B cell (primary cell): ENCODE results near the gene JMY. TPM values are rescaled to one million over a fixed set of nuclear protein-coding genes. Genes with fewer than 3 reads are reported as not detected.

Experiments used
- ATAC-seq: fragments of 200-7000 bp; cut with Tn5 transposase; one replicate; pipeline ENCODE4 v1.10.0; 2021; ENCODE audit warnings: low read depth, mild to moderate bottlenecking, moderate number of reproducible peaks, moderate library complexity
- CTCF ChIA-PET: fragments of 350-600 bp; sonication (Branson Sonifier 250); formaldehyde crosslinking; loops from one replicate; lab custom pipeline; 2021; ENCODE audit warnings: antibody characterized with exemption, inconsistent platforms; lab: Charles Lee
- POLR2A ChIA-PET: fragments of 350-600 bp; sonication (Branson Sonifier 250); formaldehyde crosslinking; loops from one replicate; lab custom pipeline; 2021; ENCODE audit warnings: antibody characterized with exemption; lab: Charles Lee
- DNase-seq: peaks from one replicate; pipeline ENCODE4 v3.0.0; 2013
- H2AFZ ChIP-seq: 2 replicates; pipeline ENCODE4 v1.6.1; 2012; ENCODE audit warnings: mild to moderate bottlenecking, low read depth, low read length; ENCODE audit not compliant: insufficient read depth, poor library complexity, severe bottlenecking
- H3K27ac ChIP-seq, 2 donors: 1 replicate in 1 of 2; 2 replicates in 1 of 2; pipeline ENCODE4 v1.5.1; 2012 to 2013; ENCODE audit warnings: low read length in 2 of 2, mild to moderate bottlenecking in 2 of 2, moderate library complexity in 1 of 2
- H3K27me3 ChIP-seq, 4 experiments: fragments of 200-600 bp in 1 of 4; sonication (generic) in 1 of 4; replicated peaks in 1 of 4; 1 replicate in 2 of 4; 2 replicates in 2 of 4; pipeline versions ENCODE4 v1.6.1 to v1.7.0; 2013 to 2016; ENCODE audit warnings: low read length in 3 of 4, mild to moderate bottlenecking in 2 of 4, mixed read lengths in 1 of 4, moderate library complexity in 1 of 4; ENCODE audit not compliant: insufficient read depth in 4 of 4, control insufficient read depth in 3 of 4; ENCODE audit errors: control extremely low read depth in 1 of 4
- H3K36me3 ChIP-seq, 2 experiments: replicated peaks in 1 of 2; 1 replicate in 1 of 2; 2 replicates in 1 of 2; pipeline versions ENCODE4 v1.6.1 to v1.7.1; 2013; ENCODE audit warnings: low read length in 1 of 2; ENCODE audit not compliant: insufficient read depth in 2 of 2, control insufficient read depth in 1 of 2; ENCODE audit errors: control extremely low read depth in 1 of 2, extremely low read depth in 1 of 2
- H3K4me1 ChIP-seq, 2 donors: fragments of 200-600 bp in 1 of 2; sonication (generic) in 1 of 2; 1 replicate in 1 of 2; 2 replicates in 1 of 2; pipeline versions ENCODE4 v1.5.1 to v1.6.1; 2013 to 2017; ENCODE audit warnings: low read length in 2 of 2; ENCODE audit not compliant: control insufficient read depth in 2 of 2, insufficient read depth in 2 of 2
- H3K4me2 ChIP-seq: replicated peaks from 2 replicates; pipeline ENCODE3; 2012; ENCODE audit warnings: mild to moderate bottlenecking, low read depth, low read length; ENCODE audit not compliant: poor library complexity, severe bottlenecking
- H3K4me3 ChIP-seq, 5 experiments: fragments of 200-600 bp in 1 of 5; sonication (generic) in 1 of 5; 1 replicate in 3 of 5; 2 replicates in 2 of 5; pipeline versions ENCODE4 v1.5.1 to v1.7.0; 2011 to 2016; ENCODE audit warnings: low read length in 4 of 5, mild to moderate bottlenecking in 4 of 5, low read depth in 2 of 5, control low read depth in 1 of 5, moderate library complexity in 1 of 5; ENCODE audit not compliant: insufficient read depth in 1 of 5; ENCODE audit errors: control extremely low read depth in 1 of 5, extremely low read depth in 1 of 5
- H3K79me2 ChIP-seq: fragments of 200-600 bp; sonication (generic); one replicate; pipeline ENCODE4 v1.6.0; 2016; ENCODE audit warnings: low read length; ENCODE audit not compliant: control insufficient read depth, insufficient read depth
- H3K9ac ChIP-seq: fragments of 200-600 bp; sonication (generic); 2 replicates; pipeline ENCODE4 v1.6.1; 2017; ENCODE audit warnings: mild to moderate bottlenecking, low read length, moderate library complexity
- H3K9me3 ChIP-seq, 3 donors: one replicate each; pipeline versions ENCODE4 v1.6.1 to v1.7.1; 2013; ENCODE audit warnings: low read length in 2 of 3; ENCODE audit not compliant: control insufficient read depth in 2 of 3, insufficient read depth in 1 of 3; ENCODE audit errors: control extremely low read depth in 1 of 3
- H4K20me1 ChIP-seq: 2 replicates; pipeline ENCODE4 v1.6.0; 2012; ENCODE audit warnings: mild to moderate bottlenecking, low read length; ENCODE audit not compliant: insufficient read depth, control insufficient read depth, poor library complexity, severe bottlenecking
- H3K27ac Mint-ChIP-seq: one replicate; pipeline ENCODE4 v1.8.0; 2021; ENCODE audit warnings: mixed read lengths
- H3K27me3 Mint-ChIP-seq: one replicate; pipeline ENCODE4 v1.8.0; 2021; ENCODE audit warnings: mixed read lengths
- H3K4me1 Mint-ChIP-seq: one replicate; pipeline ENCODE4 v1.8.0; 2021; ENCODE audit warnings: mixed read lengths
- H3K4me3 Mint-ChIP-seq: one replicate; pipeline ENCODE4 v1.8.0; 2021; ENCODE audit warnings: mixed read lengths
- H3K9me3 Mint-ChIP-seq: one replicate; pipeline ENCODE4 v1.8.0; 2022; ENCODE audit warnings: mixed read lengths; ENCODE audit not compliant: insufficient read depth
- CTCF ChIP-seq: fragments of 200-600 bp; IDR thresholded peaks from one replicate; pipeline ENCODE4 v1.8.0; 2022; ENCODE audit warnings: antibody characterized with exemption, mild to moderate bottlenecking
- EZH2 ChIP-seq: IDR thresholded peaks from 2 replicates; pipeline ENCODE4 v1.6.1; 2012; ENCODE audit warnings: borderline replicate concordance, low read depth, mild to moderate bottlenecking, moderate library complexity, low read length; ENCODE audit not compliant: insufficient read depth, poor library complexity, severe bottlenecking
- WGBS: methylation state at CpG from one replicate; pipeline ENCODE4 v1.1.5; 2013; ENCODE audit warnings: missing lambda C conversion rate; ENCODE audit not compliant: insufficient coverage; 5-methylcytosine and 5-hydroxymethylcytosine counted together
- intact Hi-C: fragments of 100-400 bp; cut with micrococcal nuclease; formaldehyde crosslinking; loops from one replicate; pipeline ENCODE4 v1.10.0; 2022
- polyA plus RNA-seq: library from polyadenylated mRNA; depleted of rRNA; stranded (reverse); fragments of >200 nt; gene quantifications from 2 replicates; pipeline ENCODE4 v1.2.3, GENCODE V29; 2012
- total RNA-seq, 2 donors: library from RNA; stranded (reverse); fragments of 120-200 nt in 1 of 2; gene quantifications; 1 replicate in 1 of 2; 2 replicates in 1 of 2; pipeline versions ENCODE4 v1.2.3 to v1.2.4, GENCODE V29; 2013 to 2022

JMY gene
- total and polyA plus RNA-seq, 2 donors (not counting 1 experiment from before 2014, with no cell fraction given), result 2.7 to 20.5 TPM

DNA sequence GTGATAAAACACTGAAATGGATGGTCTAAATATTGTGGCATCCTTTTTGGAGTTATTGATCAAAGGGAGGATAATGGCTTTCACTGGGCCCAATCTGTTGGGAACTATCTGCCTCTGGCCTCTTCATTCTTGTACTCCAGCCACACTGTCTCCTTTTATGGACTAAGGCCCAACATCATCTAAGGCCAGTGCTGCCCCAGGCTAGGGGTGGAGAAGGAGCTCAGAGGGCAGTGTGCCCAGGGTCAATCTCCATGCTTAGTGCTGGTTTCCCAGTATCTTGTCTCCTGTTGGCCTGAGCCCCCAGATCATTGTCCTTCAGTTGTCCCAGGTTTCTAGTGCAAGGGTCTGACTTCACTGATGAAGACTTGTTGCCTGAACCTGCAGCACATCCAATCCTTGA lies 26.4 kb upstream of the JMY start:
- H3K79me2 ChIP-seq, result no peaks in the 10 kb centered on the region
- ChIA-PET POLR2A (no interaction called here), CTCF (no interaction called here)
- no peak overlapping the region for H2AFZ ChIP-seq
- H3K4me2 ChIP-seq, result no peak overlapping the region
- no peak overlapping the region for H3K27ac ChIP-seq
- DNase-seq (no peak), ATAC-seq (no peak)
- Mint-ChIP-seq H3K27me3 (no peaks in the 10 kb centered on the region), H3K4me1 (no peaks in the 10 kb centered on the region), H3K27ac (no peak overlapping the region), H3K9me3 (no peaks in the 10 kb centered on the region), H3K4me3 (no peak overlapping the region)
- H3K36me3 ChIP-seq, result no peaks in the 10 kb centered on the region
- TF ChIP-seq EZH2 (no peak), CTCF (no peak)
- no peak overlapping the region for H3K9ac ChIP-seq
- H4K20me1 ChIP-seq, result no peaks in the 10 kb centered on the region
- H3K9me3 ChIP-seq, result no peaks in the 10 kb centered on the region
- intact Hi-C loops, result no loop called here
- no peaks in the 10 kb centered on the region for H3K27me3 ChIP-seq
- no peak overlapping the region for H3K4me3 ChIP-seq
- no peaks in the 10 kb centered on the region for H3K4me1 ChIP-seq

GRCh38 chr5:79224286-79224984 lies 11.5 kb upstream of the JMY start:
- H3K9me3 Mint-ChIP-seq, result no peaks in the 10 kb centered on the region
- H3K27ac Mint-ChIP-seq, result no peak overlapping the region
- DNase-seq (no peak), ATAC-seq (no peak)
- no peak for TF ChIP-seq CTCF
- no peak for TF ChIP-seq EZH2
- H3K27me3 Mint-ChIP-seq, result no peaks in the 10 kb centered on the region
- Histone ChIP-seq H3K4me2 (no peak overlapping the region), H3K4me1 (no peaks in the 10 kb centered on the region), H3K27ac (no peak overlapping the region), H3K4me3 (no peak overlapping the region), H3K36me3 (no peaks in the 10 kb centered on the region), H4K20me1 (no peaks in the 10 kb centered on the region), H2AFZ (no peak overlapping the region), H3K27me3 (no peaks in the 10 kb centered on the region), H3K9ac (no peak overlapping the region), H3K79me2 (no peaks in the 10 kb centered on the region), H3K9me3 (no peaks in the 10 kb centered on the region)
- H3K4me1 Mint-ChIP-seq, result no peaks in the 10 kb centered on the region
- ChIA-PET POLR2A (no interaction called here), CTCF (no interaction called here)
- 100% methylated on average over 1 of the region's 4 CpGs for WGBS
- no peak overlapping the region for H3K4me3 Mint-ChIP-seq
- intact Hi-C loops, result no loop called here
